ENCODE results near the gene ENOX2. TPM values are rescaled to one million over a fixed set of nuclear protein-coding genes. Genes with fewer than 3 reads are reported as not detected.

ENOX2 gene
- total RNA-seq, 1 experiment from 2014 or later, result 12.9 TPM

GRCh38 chrX:130716346-130716745 is 186.7 kb downstream of the ENOX2 start (continued):
- no peak for TF ChIP-seq REST (IDR thresholded peaks at IDR 0.05; ENCODE audit: low read depth)

GRCh38 chrX:130715299-130715698 is 187.7 kb downstream of the ENOX2 start:
- no peaks in the 10 kb centered on the region for H4K20me1 ChIP-seq (ENCODE audit: insufficient read depth)
- no peak overlapping the region for H3K27ac ChIP-seq (ENCODE audit: low read depth, low read length)
- POLR2A ChIA-PET, result no interaction called here

More at GRCh38 chrX:130715299-130715698, 187.7 kb downstream of the ENOX2 start:
- Histone ChIP-seq H3K9me3 (ENCODE audit: control insufficient read depth in 1 of 2, insufficient read depth in 1 of 2, low read depth in 1 of 2, low read length in 2 of 2) (no peaks in the 10 kb centered on the region), H3K4me2 (ENCODE audit: low read length) (no peak overlapping the region), H3K4me3 (replicated peaks in 1 of 2; ENCODE audit: low read depth in 1 of 2, low read length in 2 of 2) (no peak overlapping the region), H3K9ac (ENCODE audit: low read length) (no peak overlapping the region), H3K79me2 (ENCODE audit: insufficient read depth, low read length) (no peaks in the 10 kb centered on the region), H3K36me3 (ENCODE audit: control insufficient read depth in 1 of 2, insufficient read depth in 2 of 2, low read length in 2 of 2) (no peaks in the 10 kb centered on the region), H3K4me1 (ENCODE audit: control insufficient read depth in 1 of 2, insufficient read depth in 2 of 2, low read length in 2 of 2) (no peaks in the 10 kb centered on the region), H2AFZ (ENCODE audit: low read depth, low read length, poor library complexity, severe bottlenecking) (no peak overlapping the region), H3K9me2 (ENCODE audit: insufficient read depth) (no peaks in the 10 kb centered on the region), H3K27me3 (ENCODE audit: insufficient read depth, low read length) (no peaks in the 10 kb centered on the region)
- no peak for DNase-seq (ENCODE audit: low read depth, low spot score)
- no peak for ATAC-seq
- no peak for TF ChIP-seq EZH2 (IDR thresholded peaks at IDR 0.05)
- TF ChIP-seq ATF3 (IDR thresholded peaks at IDR 0.05), result no peak
- no peak for TF ChIP-seq MAX (IDR thresholded peaks at IDR 0.05)
- TF ChIP-seq RAD21 (IDR thresholded peaks at IDR 0.05; ENCODE audit: low read depth), result no peak
- TF ChIP-seq FOSL1 (IDR thresholded peaks at IDR 0.05; ENCODE audit: low read depth), result no peak
- TF ChIP-seq REST (IDR thresholded peaks at IDR 0.05; ENCODE audit: low read depth), result no peak
- TF ChIP-seq EZH2phosphoT487 (IDR thresholded peaks at IDR 0.05; ENCODE audit: borderline replicate concordance), result no peak
- no peak for TF ChIP-seq ELF1 (IDR thresholded peaks at IDR 0.05; ENCODE audit: borderline replicate concordance, low read depth)
- CTCF ChIA-PET, result no interaction called here
- intact Hi-C loops (cut with micrococcal nuclease), result no loop called here
- RAD21 ChIA-PET (ENCODE audit: low non-redundant PET in 1 of 2, low total read pairs in 2 of 2, uncharacterized antibody in 2 of 2, unreplicated experiment in 2 of 2), result no interaction called here
- BruUV-seq (replicated peaks), result no TSS peak

Data from HCT116 (cell line).